ENCODE measurements around the gene CMC2.
A peak's percentile ranks its signal among the peaks of the same experiment; 100 is the strongest.

Gene CMC2

DNA sequence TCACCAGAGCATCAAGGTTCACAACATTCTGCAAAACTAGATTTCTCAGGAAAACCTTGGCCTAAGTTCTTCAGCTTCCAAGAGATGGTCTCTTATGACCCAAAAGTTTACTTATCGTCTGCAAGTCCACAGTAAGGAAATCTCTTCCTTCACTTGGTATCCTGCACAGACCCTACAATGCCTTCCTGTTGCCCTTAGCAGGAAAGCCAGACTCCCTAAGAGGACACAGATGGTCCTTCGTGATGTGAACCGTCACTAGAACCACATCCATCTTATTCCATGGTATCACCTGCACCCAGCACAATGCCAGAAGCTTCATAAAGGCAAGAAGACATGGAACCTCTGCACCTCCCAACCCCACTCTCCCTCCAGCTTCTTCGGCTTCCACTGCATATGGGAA, 34.1 kb downstream of the CMC2 start:
- no peak for DNase-seq (ENCODE audit: low read depth)

DNA sequence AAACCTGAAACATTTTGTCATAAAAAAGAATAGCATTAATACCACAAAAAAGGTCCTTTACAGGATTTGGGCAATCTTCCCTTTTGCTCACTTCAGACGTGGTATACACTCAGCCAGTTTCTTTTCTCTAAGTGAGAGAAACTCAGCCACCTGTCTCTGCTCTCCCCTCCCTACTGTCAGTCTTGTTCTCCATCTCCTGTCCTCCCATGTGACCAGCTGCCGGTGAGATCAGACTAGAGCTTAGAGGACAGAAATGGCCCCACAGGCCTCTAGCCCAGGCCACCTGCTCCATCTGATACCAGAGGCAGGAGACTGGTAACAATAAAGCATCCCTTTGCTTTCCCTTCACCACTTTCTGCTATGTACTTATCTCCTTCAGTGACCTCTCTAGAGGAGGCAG, 34.9 kb downstream of the CMC2 start:
- no peak for DNase-seq (ENCODE audit: low read depth)

GRCh38 chr16:80969114-80969484, 37.6 kb downstream of the CMC2 start:
- DNase-seq (ENCODE audit: low read depth), result no peak

GRCh38 chr16:80968386-80969113, 38.1 kb downstream of the CMC2 start:
- DNase-seq (ENCODE audit: low read depth), result peak; percentile 10

GRCh38 chr16:80966617-80967016, 40.1 kb downstream of the CMC2 start:
- DNase-seq (ENCODE audit: low read depth), result no peak

GRCh38 chr16:80964351-80964750, 42.3 kb downstream of the CMC2 start:
- no peak for DNase-seq (ENCODE audit: low read depth)

GRCh38 chr16:80962879-80963278, 43.8 kb downstream of the CMC2 start:
- DNase-seq (ENCODE audit: low read depth), result no peak

DNA sequence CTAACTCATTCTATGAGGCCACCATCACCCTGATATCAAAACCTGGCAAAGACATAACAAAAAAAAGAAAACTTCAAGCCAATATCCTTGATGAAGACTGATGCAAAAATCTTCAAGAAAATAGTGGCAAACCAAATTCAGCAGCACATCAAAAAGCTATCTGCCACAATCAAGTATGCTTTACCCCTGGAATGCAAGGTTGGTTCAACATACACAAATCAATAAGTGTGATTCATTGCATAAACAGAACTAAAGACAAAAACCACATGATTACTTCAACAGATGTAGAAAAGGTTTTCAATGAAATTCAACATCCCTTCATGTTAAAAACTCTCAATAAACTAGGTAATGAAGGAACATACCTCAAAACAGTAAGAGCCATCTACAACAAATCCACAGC, 48.4 kb downstream of the CMC2 start:
- no peak for DNase-seq (ENCODE audit: low read depth)

- DNase-seq (ENCODE audit: low read depth), result no peak
Measured at GRCh38 chr16:80954985-80955384, 51.7 kb downstream of the CMC2 start.

- no peak for DNase-seq (ENCODE audit: low read depth)
Measured at GRCh38 chr16:80948886-80949493, 57.7 kb downstream of the CMC2 start.

GRCh38 chr16:80947708-80948625, 58.7 kb downstream of the CMC2 start:
- DNase-seq (ENCODE audit: low read depth), result no peak

DNA sequence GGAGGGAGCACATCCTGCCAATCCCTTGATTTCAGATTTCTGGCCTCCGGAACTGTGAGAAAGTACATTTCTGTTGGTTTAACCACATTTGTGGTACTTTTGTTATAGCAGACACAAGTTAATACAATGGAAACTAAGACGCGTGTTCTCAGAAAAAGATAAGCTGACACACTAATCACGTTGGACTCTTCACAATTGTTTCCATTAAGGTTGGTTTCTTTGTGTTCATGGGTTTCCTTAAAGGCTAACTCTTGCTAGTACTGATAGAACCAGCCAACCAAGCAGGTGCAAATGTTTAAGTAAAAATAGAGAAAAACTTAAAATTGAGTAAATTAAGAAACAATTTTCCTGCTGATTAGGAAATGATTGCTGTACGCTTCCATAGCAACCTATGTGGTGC, 59.4 kb downstream of the CMC2 start:
- no peak for DNase-seq (ENCODE audit: low read depth)

DNA sequence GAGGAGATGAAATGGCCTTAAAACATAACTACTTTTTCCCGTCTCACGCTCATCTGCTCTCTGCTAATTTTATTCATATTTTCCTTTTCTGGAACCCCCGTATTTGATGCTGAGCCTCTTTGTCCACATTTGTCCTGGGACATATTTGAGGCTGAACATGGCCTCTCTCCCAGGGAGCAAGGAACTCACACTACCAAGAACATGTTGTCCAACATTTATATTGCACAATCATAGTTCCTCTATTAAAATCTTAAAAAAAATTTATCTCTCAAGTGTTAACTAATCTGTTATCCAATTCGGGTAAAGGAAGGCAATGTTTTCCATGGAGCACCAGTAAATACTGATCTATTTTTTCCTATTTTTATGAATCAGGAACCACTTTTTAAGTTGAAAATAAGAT, 60.2 kb downstream of the CMC2 start:
- DNase-seq (ENCODE audit: low read depth), result no peak

DNA sequence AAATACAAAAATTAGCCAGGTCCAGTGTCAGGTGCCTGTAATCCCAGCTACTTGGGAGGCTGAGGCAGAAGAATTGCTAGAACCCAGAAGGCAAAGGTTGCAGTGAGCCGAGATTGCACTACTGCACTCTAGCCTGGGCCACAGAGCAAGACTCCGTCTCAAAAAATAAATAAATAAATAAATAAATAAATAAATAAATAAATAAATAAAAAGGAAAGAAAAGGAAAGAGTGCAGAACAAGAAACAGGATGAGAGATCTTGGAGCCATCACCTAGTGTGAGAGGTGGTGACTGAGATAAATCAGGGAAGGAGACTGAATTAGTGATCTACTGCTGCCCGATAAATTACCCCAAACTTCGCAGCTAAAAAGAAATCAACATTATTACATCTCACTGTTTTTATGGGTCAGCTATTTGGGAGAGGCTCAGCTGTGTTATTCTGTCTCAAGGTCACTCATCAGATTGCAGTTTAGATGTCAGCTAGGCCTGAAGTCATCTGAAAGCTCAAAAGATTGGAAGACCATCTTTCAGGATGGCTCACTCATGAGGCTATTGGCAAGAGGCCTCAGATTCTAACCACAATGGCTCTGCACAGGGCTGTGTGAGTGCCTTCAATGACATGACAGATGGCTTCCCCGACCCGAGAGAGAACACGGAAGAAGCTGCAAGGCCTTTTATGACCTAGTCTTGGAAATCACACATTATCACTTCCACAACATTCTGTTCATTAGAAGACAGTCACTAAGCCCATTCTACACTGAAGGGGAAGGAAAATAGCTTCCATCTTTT, 66.4 kb downstream of the CMC2 start:
- no peak for DNase-seq (ENCODE audit: low read depth)

DNA sequence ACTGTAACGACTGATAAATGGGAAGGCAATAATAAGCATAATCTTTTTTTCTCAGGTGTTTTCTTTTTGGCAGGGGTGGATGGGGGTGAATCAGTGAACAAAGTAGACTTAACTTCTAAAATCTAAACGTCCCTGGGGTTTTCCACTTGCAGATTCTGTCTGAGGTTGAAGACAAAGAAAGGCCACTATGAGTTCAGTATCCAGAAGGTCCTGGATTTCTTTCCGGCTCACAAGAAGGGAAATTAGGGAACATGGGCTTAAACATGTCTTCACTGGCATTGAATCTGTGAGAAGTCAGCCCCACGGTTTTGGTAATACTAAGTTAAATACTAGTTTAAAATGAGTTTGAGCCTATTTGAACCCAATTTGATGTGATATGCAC, 67.8 kb downstream of the CMC2 start:
- DNase-seq (ENCODE audit: low read depth), result no peak

DNA sequence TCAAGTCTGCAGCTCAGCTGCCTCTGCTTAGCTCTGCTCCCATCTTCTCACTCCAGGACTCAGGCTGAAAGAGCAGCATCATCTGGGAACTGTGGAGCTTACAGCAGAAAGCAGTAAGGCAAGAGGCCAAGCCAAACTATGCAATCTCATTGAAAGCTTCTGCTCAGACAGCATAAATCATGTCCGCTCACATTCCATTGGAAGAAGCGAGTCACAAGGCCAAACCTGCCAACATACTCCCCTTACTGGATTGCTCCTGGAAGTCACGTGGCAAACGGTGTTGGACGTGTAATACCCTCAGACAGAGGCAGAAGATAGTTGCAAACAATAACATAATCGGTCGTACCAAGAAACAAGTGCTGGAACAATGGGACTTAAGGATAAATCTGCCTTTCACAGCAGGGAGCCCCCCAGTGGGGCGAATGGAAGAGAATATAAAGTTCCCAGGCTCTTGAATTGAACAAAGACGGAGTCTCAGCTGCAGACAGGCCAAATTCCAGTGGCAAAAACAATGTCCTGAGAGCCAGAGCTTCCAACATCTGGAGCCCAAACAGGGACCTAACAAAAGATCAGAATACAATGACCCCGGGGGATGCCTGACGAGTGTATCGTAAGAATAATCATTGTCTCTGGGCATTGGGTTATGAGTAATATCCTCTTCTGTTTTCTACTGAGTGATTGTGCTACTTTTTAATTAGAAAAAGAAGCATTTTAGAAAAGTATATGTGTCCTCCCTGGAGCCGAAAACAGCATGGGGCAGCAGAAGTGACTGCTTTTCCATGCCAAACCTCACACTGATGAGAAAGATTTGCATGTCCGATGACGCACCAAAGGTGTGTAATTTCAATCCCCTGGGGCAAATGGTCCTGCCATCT, 68.4 kb downstream of the CMC2 start:
- peak; percentile 99 for DNase-seq (ENCODE audit: low read depth)

- no peak for DNase-seq (ENCODE audit: low read depth)
Measured at GRCh38 chr16:80936410-80936809, 70.3 kb downstream of the CMC2 start.

DNA sequence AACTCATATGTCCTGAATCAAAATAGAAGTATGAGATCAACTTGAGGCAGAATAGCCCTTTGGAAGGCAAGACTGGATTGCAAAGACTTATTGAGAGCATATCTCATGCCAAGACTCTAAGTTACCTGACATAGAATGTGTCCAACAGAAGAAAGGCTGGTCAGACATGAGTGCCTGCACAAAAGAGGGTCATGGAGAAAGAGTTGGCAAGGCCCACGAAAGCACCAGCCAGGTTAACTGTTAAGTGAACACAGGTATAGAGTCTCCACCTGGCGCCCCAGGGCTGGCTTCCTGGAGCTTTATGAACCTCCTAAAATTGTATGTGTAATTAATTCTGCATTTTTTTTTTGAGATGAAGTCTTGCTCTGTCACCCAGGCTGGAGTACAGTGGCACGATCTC, 71.0 kb downstream of the CMC2 start:
- DNase-seq (ENCODE audit: low read depth), result no peak

DNA sequence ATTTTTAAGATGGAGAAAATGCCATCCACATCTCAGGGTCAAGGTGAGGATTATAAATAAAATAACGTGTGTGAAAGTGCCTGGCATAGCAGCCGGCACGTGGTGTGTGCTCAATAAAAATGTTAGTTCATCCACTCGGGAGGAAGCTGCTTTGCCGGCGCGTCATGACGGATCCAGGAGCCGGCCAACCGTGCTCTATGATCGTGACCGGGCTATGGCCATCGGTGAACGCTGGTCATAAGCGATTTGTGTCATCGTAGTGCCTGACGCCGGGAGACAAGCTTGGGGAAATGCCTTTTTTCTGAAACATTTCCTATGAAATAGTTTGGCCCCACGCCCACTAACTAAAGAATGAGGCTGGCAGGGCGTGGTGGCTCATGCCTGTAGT, 74.0 kb downstream of the CMC2 start:
- DNase-seq (ENCODE audit: low read depth), result peak; percentile 84

- DNase-seq (ENCODE audit: low read depth), result peak; percentile 39
Measured at GRCh38 chr16:80931801-80932707, 74.6 kb downstream of the CMC2 start.

All from GM04504 (cell line).